PC-3 (cell line): ENCODE measurements around the gene TEX11.

Source experiments
- EZH2 ChIP-seq: fragments of 300-600 bp; sonication (generic); IDR thresholded peaks from one replicate; pipeline ENCODE4 v1.6.1; 2017; ENCODE audit warnings: antibody characterized with exemption, mild to moderate bottlenecking, low read length; ENCODE audit not compliant: unreplicated experiment
- TF ChIP-seq, protein P1 (sequence below): fragments of 300-600 bp; sonication (generic); conservative IDR thresholded peaks from 2 replicates; pipeline ENCODE4 v1.5.1; 2017; ENCODE audit warnings: antibody characterized with exemption, low read depth, mild to moderate bottlenecking, low read length

DNA sequence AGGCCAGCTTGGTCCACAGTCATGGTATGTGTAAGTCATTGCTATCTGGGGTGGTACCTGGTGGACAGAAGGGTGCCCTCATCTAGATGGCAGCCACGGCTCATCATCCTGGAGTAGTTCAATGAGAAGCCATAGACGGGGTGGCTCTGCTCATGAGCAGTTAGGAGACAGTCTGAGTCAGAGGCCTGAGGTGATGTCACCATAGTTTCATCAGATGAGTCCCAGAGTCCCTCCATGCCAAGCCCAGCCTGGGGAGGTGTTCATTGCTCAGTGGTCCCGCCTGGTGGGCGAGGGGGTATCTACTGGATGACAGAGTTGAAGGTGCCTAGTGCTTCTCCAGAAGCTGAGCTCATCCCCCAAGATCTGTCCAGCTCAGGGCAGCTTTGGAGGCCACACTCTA is 414.1 kb downstream of the TEX11 start:
- TF ChIP-seq, protein P1, sequence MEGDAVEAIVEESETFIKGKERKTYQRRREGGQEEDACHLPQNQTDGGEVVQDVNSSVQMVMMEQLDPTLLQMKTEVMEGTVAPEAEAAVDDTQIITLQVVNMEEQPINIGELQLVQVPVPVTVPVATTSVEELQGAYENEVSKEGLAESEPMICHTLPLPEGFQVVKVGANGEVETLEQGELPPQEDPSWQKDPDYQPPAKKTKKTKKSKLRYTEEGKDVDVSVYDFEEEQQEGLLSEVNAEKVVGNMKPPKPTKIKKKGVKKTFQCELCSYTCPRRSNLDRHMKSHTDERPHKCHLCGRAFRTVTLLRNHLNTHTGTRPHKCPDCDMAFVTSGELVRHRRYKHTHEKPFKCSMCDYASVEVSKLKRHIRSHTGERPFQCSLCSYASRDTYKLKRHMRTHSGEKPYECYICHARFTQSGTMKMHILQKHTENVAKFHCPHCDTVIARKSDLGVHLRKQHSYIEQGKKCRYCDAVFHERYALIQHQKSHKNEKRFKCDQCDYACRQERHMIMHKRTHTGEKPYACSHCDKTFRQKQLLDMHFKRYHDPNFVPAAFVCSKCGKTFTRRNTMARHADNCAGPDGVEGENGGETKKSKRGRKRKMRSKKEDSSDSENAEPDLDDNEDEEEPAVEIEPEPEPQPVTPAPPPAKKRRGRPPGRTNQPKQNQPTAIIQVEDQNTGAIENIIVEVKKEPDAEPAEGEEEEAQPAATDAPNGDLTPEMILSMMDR = no peak
- no peak for TF ChIP-seq EZH2
